Measurements from ENCODE around the gene NHLRC3. TPM values are rescaled to one million over a fixed set of nuclear protein-coding genes. Genes with fewer than 3 reads are reported as not detected.

NHLRC3 gene
- polyA plus RNA-seq, 2 of the 4 experiments (the other 2 are of a cell fraction), result 8.2 to 13.7 TPM

DNA sequence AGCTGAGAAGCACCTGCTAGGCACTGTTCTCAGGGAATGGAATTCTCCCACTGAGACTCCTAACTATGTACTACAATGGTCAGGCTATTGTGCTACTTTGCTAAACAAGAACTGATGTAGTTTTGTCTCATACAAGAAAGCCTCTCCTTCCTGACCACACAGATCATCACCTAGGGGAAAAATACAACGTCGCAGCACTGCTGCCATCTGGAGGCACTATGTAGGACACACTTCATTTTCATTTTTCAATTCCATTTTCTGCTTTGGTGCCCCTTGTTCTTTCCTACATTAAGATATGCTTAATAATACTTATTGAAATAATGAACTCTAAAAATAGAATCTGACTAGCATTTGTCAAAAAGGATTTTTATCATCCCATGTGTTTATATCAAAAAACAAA is 21.5 kb upstream of the NHLRC3 start (continued):
- TF ChIP-seq FOSB (CRISPR knock-in tag; IDR thresholded peaks at IDR 0.05), result no peak

DNA sequence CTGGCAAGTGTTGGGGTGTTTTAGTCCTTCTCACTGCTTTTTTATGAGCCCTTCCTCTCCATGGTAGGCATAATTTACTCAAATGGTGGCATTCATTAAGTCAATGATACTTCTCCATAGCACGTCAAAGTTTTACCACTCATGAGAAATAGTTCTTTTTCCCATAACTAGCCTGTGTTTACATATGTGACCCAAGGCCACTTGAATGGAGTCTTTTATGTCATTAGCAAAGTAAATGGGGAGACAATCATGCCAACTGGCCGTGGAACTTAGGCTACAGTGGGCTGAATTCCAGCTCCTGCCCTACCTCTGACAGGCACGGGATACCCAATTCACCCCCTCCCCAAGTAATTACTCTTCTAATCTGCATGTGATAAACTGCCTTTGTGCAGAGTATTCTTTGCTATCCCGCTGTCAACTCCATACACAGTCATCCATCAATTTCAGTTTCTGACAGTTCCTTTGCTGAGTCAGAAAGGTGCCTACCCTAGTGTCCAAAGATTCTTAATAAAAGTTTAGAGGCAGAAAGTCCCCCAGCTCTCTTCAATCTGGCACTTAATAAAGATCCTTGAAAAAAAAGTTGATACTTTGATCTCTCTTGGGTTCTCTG is 17.3 kb upstream of the NHLRC3 start:
- WGBS (ENCODE audit: missing lambda C conversion rate), result 85% methylated on average over 4 of the region's 4 CpGs
- POLR2A ChIA-PET, result no interaction called here

GRCh38 chr13:39023316-39023715 is 14.9 kb upstream of the NHLRC3 start:
- ChIA-PET POLR2A (no interaction called here), CTCF (no interaction called here)
- no peaks in the 10 kb centered on the region for H3K4me1 ChIP-seq
- no peak for FAIRE-seq
- TF ChIP-seq SREBF2 (IDR thresholded peaks at IDR 0.05) (no peak), HOXB13 (CRISPR knock-in tag; IDR thresholded peaks at IDR 0.05; ENCODE audit: low read depth) (no peak), CHD4 (IDR thresholded peaks at IDR 0.05; ENCODE audit: borderline replicate concordance) (no peak), KDM5A (IDR thresholded peaks at IDR 0.05) (no peak)
- TF ChIP-seq, protein P1, sequence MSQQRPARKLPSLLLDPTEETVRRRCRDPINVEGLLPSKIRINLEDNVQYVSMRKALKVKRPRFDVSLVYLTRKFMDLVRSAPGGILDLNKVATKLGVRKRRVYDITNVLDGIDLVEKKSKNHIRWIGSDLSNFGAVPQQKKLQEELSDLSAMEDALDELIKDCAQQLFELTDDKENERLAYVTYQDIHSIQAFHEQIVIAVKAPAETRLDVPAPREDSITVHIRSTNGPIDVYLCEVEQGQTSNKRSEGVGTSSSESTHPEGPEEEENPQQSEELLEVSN (IDR thresholded peaks at IDR 0.05; ENCODE audit: borderline replicate concordance, low read depth), result no peak
- TF ChIP-seq, protein P2, sequence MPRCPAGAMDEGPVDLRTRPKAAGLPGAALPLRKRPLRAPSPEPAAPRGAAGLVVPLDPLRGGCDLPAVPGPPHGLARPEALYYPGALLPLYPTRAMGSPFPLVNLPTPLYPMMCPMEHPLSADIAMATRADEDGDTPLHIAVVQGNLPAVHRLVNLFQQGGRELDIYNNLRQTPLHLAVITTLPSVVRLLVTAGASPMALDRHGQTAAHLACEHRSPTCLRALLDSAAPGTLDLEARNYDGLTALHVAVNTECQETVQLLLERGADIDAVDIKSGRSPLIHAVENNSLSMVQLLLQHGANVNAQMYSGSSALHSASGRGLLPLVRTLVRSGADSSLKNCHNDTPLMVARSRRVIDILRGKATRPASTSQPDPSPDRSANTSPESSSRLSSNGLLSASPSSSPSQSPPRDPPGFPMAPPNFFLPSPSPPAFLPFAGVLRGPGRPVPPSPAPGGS (IDR thresholded peaks at IDR 0.05), result no peak
- DNase-seq (ENCODE audit: low read depth in 1 of 2, low spot score in 1 of 2), result no peak
- H3K27ac ChIP-seq, result no peak overlapping the region
- no peak overlapping the region for H3K4me2 ChIP-seq
- H3K9me3 ChIP-seq, result no peaks in the 10 kb centered on the region
- no peak overlapping the region for H3K4me3 ChIP-seq
- ATAC-seq, result no peak
- WGBS (ENCODE audit: missing lambda C conversion rate), result 96% methylated on average over 2 of the region's 2 CpGs

More for the DNA sequence above, 17.3 kb upstream of the NHLRC3 start:
- no peak overlapping the region for H3K27ac ChIP-seq
- H3K4me2 ChIP-seq, result no peak overlapping the region
- FAIRE-seq (no peak), DNase-seq (ENCODE audit: low read depth in 1 of 2, low spot score in 1 of 2) (no peak), ATAC-seq (no peak)
- CTCF ChIA-PET, result no interaction called here
- no peak overlapping the region for H3K4me3 ChIP-seq
- no peaks in the 10 kb centered on the region for H3K9me3 ChIP-seq
- no peaks in the 10 kb centered on the region for H3K4me1 ChIP-seq
- no peak for TF ChIP-seq BHLHE40 (IDR thresholded peaks at IDR 0.05; ENCODE audit: low read depth, low read length)
- no peak for TF ChIP-seq TP53 (CRISPR knock-in tag; IDR thresholded peaks at IDR 0.05)
- no peak for TF ChIP-seq EHMT2 (IDR thresholded peaks at IDR 0.05; ENCODE audit: low read depth)
- TF ChIP-seq MAZ (IDR thresholded peaks at IDR 0.05; ENCODE audit: borderline replicate concordance, low read depth, low read length), result no peak
- no peak for TF ChIP-seq CBX2 (IDR thresholded peaks at IDR 0.05; ENCODE audit: borderline replicate concordance, low read depth)
- no peak for TF ChIP-seq ZC3H11A (IDR thresholded peaks at IDR 0.05)
- no peak for TF ChIP-seq NFE2L2 (conservative IDR thresholded peaks at IDR 0.05; ENCODE audit: low read length)
- TF ChIP-seq PBX3 (IDR thresholded peaks at IDR 0.05), result no peak

DNA sequence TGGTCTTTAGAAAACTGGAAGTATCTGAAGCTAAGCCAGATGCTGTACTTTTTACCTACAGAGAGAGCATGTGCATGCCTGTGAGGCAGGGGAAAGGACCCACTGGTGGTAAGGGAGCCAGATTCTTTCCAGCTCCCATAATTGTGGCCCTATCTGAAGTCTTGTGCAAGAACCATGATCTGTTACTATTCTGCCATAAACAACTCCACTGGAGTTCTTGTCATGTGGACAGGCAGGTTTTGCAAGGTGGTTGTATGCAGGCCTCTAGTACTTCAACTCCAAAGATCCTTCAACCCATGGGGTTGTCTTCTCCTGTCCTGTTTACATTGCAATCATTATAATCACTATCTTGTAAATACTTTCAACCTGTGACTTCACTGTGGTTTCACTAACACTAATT is 14.5 kb upstream of the NHLRC3 start:
- TF ChIP-seq, protein P2 (IDR thresholded peaks at IDR 0.05), result no peak
- TF ChIP-seq FOSB (CRISPR knock-in tag; IDR thresholded peaks at IDR 0.05) (no peak), EHF (CRISPR knock-in tag; IDR thresholded peaks at IDR 0.05) (no peak), MAFK (IDR thresholded peaks at IDR 0.05; ENCODE audit: partially characterized antibody) (no peak), ZC3H11A (IDR thresholded peaks at IDR 0.05) (no peak), RARB (CRISPR knock-in tag; IDR thresholded peaks at IDR 0.05) (no peak), FOXS1 (CRISPR knock-in tag; IDR thresholded peaks at IDR 0.05) (no peak), TFCP2L1 (CRISPR knock-in tag; IDR thresholded peaks at IDR 0.05) (no peak)
- TF ChIP-seq, protein P3, sequence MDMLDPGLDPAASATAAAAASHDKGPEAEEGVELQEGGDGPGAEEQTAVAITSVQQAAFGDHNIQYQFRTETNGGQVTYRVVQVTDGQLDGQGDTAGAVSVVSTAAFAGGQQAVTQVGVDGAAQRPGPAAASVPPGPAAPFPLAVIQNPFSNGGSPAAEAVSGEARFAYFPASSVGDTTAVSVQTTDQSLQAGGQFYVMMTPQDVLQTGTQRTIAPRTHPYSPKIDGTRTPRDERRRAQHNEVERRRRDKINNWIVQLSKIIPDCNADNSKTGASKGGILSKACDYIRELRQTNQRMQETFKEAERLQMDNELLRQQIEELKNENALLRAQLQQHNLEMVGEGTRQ (IDR thresholded peaks at IDR 0.05), result no peak
- no peak overlapping the region for H3K4me3 ChIP-seq
- no peak for ATAC-seq
- H3K27ac ChIP-seq, result no peak overlapping the region
- no peaks in the 10 kb centered on the region for H3K9me3 ChIP-seq
- no peak for FAIRE-seq
- POLR2A ChIA-PET, result no interaction called here
- CTCF ChIA-PET, result no interaction called here
- DNase-seq (ENCODE audit: low read depth in 1 of 2, low spot score in 1 of 2), result no peak
- no peaks in the 10 kb centered on the region for H3K4me1 ChIP-seq
- no peak overlapping the region for H3K4me2 ChIP-seq

All from A549 (cell line).